K562 (cell line): ENCODE data around the gene REX1BD. TPM values are rescaled to one million over a fixed set of nuclear protein-coding genes. Genes with fewer than 3 reads are reported as not detected.

ENCODE experiments used
- FOSL1 ChIP-seq: fragments of 200-800 bp; sonication (Bioruptor generic); conservative IDR thresholded peaks from 2 replicates; pipeline ENCODE4 v1.6.1; 2016; ENCODE audit warnings: missing genetic modification characterization, missing compliant biosample characterization
- FOXA1 ChIP-seq: fragments of 450-650 bp; IDR thresholded peaks from 2 replicates; pipeline ENCODE4 v1.6.1; 2016; ENCODE audit warnings: mild to moderate bottlenecking, borderline replicate concordance
- FOXM1 ChIP-seq, 2 experiments: fragments of 450-650 bp in 1 of 2; sonication (generic) in 1 of 2; formaldehyde crosslinking in 1 of 2; IDR thresholded peaks; 2 replicates each; pipeline versions ENCODE4 v1.6.1 to v1.9.0; 2017 to 2022; ENCODE audit warnings: low read depth in 2 of 2, mild to moderate bottlenecking in 2 of 2, missing genetic modification reagents in 1 of 2, moderate library complexity in 1 of 2
- GTF2E2 ChIP-seq: fragments of 200-800 bp; sonication (Bioruptor generic); IDR thresholded peaks from 2 replicates; pipeline ENCODE4 v1.6.1; 2016; ENCODE audit warnings: missing genetic modification characterization, missing compliant biosample characterization
- GTF2F1 ChIP-seq: IDR thresholded peaks from 2 replicates; pipeline ENCODE4 v1.6.1; 2011; ENCODE audit warnings: low read depth, low read length, improper control_type of control experiment
- POLR2G ChIP-seq: fragments of 200-400 bp; formaldehyde crosslinking; IDR thresholded peaks from 2 replicates; pipeline ENCODE4 v1.6.1; 2017; ENCODE audit warnings: low read depth, mild to moderate bottlenecking, antibody characterized with exemption, low read length, moderate library complexity
- RBBP5 ChIP-seq: fragments of 200-600 bp; sonication (generic); IDR thresholded peaks from 2 replicates; pipeline ENCODE4 v1.6.1; 2012; ENCODE audit warnings: borderline replicate concordance, mild to moderate bottlenecking, low read length, control low read depth, inconsistent platforms; ENCODE audit not compliant: insufficient read depth, poor library complexity, severe bottlenecking
- RBM17 ChIP-seq: fragments of 200-400 bp; formaldehyde crosslinking; IDR thresholded peaks from 2 replicates; pipeline ENCODE4 v1.6.1; 2017; ENCODE audit warnings: low read depth, mild to moderate bottlenecking, low read length, borderline replicate concordance
- SAP30 ChIP-seq: fragments of 200-600 bp; sonication (generic); IDR thresholded peaks from 2 replicates; pipeline ENCODE4 v1.6.1; 2012; ENCODE audit warnings: borderline replicate concordance, low read depth, mild to moderate bottlenecking, moderate library complexity, low read length, control low read depth, inconsistent platforms; ENCODE audit not compliant: insufficient read depth, poor library complexity, severe bottlenecking
- STAT5A ChIP-seq: IDR thresholded peaks from 2 replicates; pipeline ENCODE4 v1.6.1; 2012; ENCODE audit warnings: low read length, inconsistent platforms, borderline replicate concordance
- ZBTB1 ChIP-seq: sonication (generic); formaldehyde crosslinking; IDR thresholded peaks from 2 replicates; pipeline ENCODE4 v1.8.1; 2023; ENCODE audit warnings: missing genetic modification reagents, low read depth, mild to moderate bottlenecking, borderline replicate concordance
- polyA plus RNA-seq, 8 experiments: library from polyadenylated mRNA; depleted of rRNA in 4 of 8; stranded (reverse) in 5 of 8; unstranded in 3 of 8; fragments of >200 nt; fragmentation: Nextera tagmentation in 2 of 8; fragmentation: Illumina TruSeq in 1 of 8; extraction: Ambion mirVana in 2 of 8; extraction: Trizol in 1 of 8; gene quantifications; 2 replicates each; pipeline versions ENCODE4 v1.2.1 to v1.2.3, GENCODE V29; 2011 to 2014; ENCODE audit warnings: inconsistent platforms in 1 of 8, missing spikeins in 1 of 8
- total RNA-seq, 7 experiments: library from RNA; depleted of rRNA in 6 of 7; stranded (reverse); fragments of >200 nt in 6 of 7; fragmentation: Illumina TruSeq in 2 of 7; extraction: Trizol in 2 of 7; gene quantifications; 2 replicates each; pipeline versions ENCODE4 v1.2.1 to v1.2.3, GENCODE V29; 2011 to 2021; ENCODE audit warnings: low replicate concordance in 1 of 7
- TF ChIP-seq, protein P1 (sequence below): sonication (generic); formaldehyde crosslinking; IDR thresholded peaks from 2 replicates; pipeline ENCODE4 v1.5.0; 2020; ENCODE audit warnings: missing genetic modification reagents
- TF ChIP-seq, protein P2 (sequence below): fragments of 250-450 bp; sonication (Bioruptor Pico); IDR thresholded peaks from 2 replicates; pipeline ENCODE4 v1.8.0; 2021; ENCODE audit warnings: mild to moderate bottlenecking, moderate library complexity
- TF ChIP-seq, protein P3 (sequence below): fragments of 250-450 bp; sonication (Bioruptor Pico); IDR thresholded peaks from 2 replicates; pipeline ENCODE4 v1.5.0; 2022; ENCODE audit warnings: mild to moderate bottlenecking
- TF ChIP-seq, protein P4 (sequence below), 2 experiments: IDR thresholded peaks in 1 of 2; conservative IDR thresholded peaks in 1 of 2; 2 replicates each; pipeline ENCODE4 v1.6.1; 2016; ENCODE audit warnings: low read depth in 2 of 2, mild to moderate bottlenecking in 1 of 2, missing compliant biosample characterization in 1 of 2, missing genetic modification characterization in 1 of 2, moderate library complexity in 1 of 2
- TF ChIP-seq, protein P5 (sequence below): sonication (generic); formaldehyde crosslinking; IDR thresholded peaks from 2 replicates; pipeline ENCODE4 v1.9.0; 2022; ENCODE audit warnings: mild to moderate bottlenecking, missing genetic modification reagents

Gene REX1BD
- total and polyA plus RNA-seq, 9 of the 15 experiments (the other 6 are each of a cell fraction or from before 2014, with no cell fraction given), result 1.9 to 136 (median 13.8) TPM

DNA sequence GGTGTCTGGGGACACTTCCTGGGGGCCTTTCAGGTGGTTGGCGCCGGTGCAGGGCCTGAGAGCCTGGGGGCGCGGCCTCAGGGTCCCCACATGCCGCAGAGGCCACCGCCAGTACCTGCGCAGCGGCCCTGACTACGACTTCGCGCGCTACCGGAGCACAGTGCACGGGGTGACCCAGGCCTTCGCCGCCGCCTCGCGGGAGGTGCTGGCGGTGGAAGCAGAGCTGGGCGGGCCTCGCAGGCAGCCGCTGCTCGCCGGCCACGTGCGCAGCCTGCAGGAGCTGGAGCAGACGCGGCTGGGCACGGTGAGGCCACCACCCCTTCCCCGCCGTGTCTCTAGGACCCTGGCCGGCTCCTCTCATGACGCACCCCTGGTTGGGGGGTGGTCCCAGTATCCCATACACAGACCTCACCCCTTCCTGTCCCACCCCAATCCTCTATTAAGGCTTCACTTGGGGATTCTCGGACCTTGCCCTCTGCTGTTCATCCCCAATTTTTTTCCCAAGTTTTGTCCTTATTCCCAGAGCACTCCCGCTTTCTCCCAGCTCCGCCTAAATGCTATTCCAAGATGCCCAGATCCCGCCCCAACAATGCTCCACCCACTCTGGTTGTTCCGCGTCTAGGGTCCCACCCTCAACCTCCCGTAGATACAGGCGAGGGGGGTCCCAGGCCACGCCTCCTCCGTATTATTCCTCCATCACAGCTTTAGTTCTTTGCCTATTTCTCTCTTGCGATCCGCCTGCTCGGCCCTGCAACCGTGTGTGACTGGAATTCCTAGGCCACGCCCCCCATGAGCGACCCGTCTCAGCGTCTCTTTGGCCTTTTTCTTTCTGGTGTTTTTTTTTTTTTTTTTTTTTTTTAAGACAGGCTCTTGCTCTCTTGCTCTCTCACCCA, 1.0 kb downstream of the REX1BD start (continued):
- TF ChIP-seq SAP30, result peak; percentile 43
- no peak for TF ChIP-seq GTF2F1
- peak; percentile 77; the same call in 1 of the 2 replicates for TF ChIP-seq ZBTB1 (CRISPR knock-in tag)
- TF ChIP-seq, protein P1, sequence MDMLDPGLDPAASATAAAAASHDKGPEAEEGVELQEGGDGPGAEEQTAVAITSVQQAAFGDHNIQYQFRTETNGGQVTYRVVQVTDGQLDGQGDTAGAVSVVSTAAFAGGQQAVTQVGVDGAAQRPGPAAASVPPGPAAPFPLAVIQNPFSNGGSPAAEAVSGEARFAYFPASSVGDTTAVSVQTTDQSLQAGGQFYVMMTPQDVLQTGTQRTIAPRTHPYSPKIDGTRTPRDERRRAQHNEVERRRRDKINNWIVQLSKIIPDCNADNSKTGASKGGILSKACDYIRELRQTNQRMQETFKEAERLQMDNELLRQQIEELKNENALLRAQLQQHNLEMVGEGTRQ, result peak; percentile 70
- TF ChIP-seq, protein P2, sequence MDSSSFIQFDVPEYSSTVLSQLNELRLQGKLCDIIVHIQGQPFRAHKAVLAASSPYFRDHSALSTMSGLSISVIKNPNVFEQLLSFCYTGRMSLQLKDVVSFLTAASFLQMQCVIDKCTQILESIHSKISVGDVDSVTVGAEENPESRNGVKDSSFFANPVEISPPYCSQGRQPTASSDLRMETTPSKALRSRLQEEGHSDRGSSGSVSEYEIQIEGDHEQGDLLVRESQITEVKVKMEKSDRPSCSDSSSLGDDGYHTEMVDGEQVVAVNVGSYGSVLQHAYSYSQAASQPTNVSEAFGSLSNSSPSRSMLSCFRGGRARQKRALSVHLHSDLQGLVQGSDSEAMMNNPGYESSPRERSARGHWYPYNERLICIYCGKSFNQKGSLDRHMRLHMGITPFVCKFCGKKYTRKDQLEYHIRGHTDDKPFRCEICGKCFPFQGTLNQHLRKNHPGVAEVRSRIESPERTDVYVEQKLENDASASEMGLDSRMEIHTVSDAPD (CRISPR knock-in tag), result no peak
- no peak for TF ChIP-seq FOXM1 (IDR thresholded peaks at IDR 0.05; ENCODE audit: low read depth)
- peak; percentile 84; the same call in 1 of the 2 replicates for TF ChIP-seq FOXM1 (CRISPR knock-in tag; IDR thresholded peaks at IDR 0.05; ENCODE audit: low read depth)
- TF ChIP-seq STAT5A, result no peak
- TF ChIP-seq GTF2E2, result no peak
- no peak for TF ChIP-seq FOSL1 (tag)
- no peak for TF ChIP-seq RBBP5
- TF ChIP-seq, protein P3, sequence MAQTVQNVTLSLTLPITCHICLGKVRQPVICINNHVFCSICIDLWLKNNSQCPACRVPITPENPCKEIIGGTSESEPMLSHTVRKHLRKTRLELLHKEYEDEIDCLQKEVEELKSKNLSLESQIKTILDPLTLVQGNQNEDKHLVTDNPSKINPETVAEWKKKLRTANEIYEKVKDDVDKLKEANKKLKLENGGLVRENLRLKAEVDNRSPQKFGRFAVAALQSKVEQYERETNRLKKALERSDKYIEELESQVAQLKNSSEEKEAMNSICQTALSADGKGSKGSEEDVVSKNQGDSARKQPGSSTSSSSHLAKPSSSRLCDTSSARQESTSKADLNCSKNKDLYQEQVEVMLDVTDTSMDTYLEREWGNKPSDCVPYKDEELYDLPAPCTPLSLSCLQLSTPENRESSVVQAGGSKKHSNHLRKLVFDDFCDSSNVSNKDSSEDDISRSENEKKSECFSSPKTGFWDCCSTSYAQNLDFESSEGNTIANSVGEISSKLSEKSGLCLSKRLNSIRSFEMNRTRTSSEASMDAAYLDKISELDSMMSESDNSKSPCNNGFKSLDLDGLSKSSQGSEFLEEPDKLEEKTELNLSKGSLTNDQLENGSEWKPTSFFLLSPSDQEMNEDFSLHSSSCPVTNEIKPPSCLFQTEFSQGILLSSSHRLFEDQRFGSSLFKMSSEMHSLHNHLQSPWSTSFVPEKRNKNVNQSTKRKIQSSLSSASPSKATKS, result no peak
- no peak for TF ChIP-seq RBM17
- TF ChIP-seq FOXA1, result no peak
- TF ChIP-seq, protein P4, sequence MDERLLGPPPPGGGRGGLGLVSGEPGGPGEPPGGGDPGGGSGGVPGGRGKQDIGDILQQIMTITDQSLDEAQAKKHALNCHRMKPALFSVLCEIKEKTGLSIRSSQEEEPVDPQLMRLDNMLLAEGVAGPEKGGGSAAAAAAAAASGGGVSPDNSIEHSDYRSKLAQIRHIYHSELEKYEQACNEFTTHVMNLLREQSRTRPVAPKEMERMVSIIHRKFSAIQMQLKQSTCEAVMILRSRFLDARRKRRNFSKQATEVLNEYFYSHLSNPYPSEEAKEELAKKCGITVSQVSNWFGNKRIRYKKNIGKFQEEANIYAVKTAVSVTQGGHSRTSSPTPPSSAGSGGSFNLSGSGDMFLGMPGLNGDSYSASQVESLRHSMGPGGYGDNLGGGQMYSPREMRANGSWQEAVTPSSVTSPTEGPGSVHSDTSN (CRISPR knock-in tag; IDR thresholded peaks at IDR 0.05; ENCODE audit: low read depth), result no peak
- TF ChIP-seq, protein P4 (tag; conservative IDR thresholded peaks at IDR 0.05; ENCODE audit: low read depth), result no peak
- TF ChIP-seq, protein P5, sequence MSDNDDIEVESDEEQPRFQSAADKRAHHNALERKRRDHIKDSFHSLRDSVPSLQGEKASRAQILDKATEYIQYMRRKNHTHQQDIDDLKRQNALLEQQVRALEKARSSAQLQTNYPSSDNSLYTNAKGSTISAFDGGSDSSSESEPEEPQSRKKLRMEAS (CRISPR knock-in tag), result peak; percentile 100
- TF ChIP-seq POLR2G, result peak; percentile 61
